A172 (cell line): ENCODE data around the gene SPOCK1. TPM values are rescaled to one million over a fixed set of nuclear protein-coding genes. Genes with fewer than 3 reads are reported as not detected.
A peak's percentile ranks its signal among the peaks of the same experiment; 100 is the strongest.

Source experiments
- DNase-seq: peaks from one replicate; pipeline ENCODE4 v3.0.0-alpha.2; 2015; ENCODE audit warnings: low spot score
- total RNA-seq: library from RNA; depleted of rRNA; stranded (reverse); fragments of >200 nt; shearing (Covaris generic); gene quantifications from 2 replicates; pipeline ENCODE4 v1.2.3, GENCODE V29; 2014

The SPOCK1 gene
- total RNA-seq, 1 experiment from 2014 or later, result 6.5 TPM

- DNase-seq, result no peak
Observed at GRCh38 chr5:137442660-137443059, 56.5 kb downstream of the SPOCK1 start.

DNA sequence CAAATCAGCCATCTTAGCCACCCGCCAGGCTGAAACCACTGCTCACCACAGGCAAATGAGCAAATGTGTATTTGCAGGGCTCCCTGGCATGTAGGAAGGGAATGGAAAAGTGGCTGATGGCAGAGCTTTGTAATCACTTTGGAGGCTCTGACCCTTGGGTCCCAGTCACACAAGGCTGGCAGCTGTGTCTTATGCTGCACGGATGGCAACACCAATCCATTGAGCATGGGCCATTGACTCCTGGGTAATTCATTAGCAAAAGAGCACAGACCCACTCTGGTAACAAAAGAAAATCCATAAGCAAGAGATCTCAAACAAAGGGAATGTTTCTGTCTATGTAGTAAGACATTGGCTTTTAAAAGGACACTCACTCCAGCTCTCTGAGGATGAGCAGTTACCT, 57.6 kb downstream of the SPOCK1 start:
- DNase-seq, result no peak

- DNase-seq, result no peak
Observed at GRCh38 chr5:137440795-137441194, 58.3 kb downstream of the SPOCK1 start.

DNA sequence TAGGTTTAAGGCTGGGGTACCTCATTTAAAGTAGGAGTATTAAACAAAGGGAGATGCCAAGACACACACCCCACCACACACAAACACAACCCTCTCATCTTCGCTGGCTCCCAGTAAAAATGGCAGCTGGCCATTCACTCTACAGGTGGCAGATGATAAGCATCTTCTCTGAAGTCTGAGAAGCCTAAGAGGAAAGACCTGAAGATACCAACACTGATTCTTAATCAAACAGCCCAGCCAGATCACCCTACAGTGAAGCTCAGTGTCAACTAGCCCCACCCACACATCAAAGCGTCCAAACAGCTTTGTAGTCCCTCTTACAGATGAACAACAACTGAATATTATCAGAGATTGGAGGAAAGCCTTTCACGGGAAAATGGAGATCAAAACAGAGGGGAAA, 59.5 kb downstream of the SPOCK1 start:
- no peak for DNase-seq

DNA sequence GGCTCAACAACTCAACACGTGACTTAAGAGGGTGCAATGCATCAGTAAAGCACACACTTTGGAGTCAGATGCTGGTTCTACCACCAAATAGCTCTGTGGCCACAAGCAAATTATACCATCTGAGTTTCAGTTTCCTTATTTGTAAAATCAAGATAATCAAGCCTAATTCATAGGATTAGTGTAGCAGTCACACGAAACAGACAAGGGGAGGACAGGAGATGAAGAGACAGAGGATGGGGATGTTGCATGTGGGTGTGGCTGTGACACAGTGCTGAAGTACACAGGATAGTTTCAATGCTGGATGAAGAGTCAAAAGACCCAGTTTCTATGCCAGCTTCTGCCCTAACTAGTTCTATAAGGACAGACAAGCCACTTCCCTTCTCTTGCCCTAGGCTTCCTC, 60.2 kb downstream of the SPOCK1 start:
- DNase-seq, result no peak

- no peak for DNase-seq
Observed at GRCh38 chr5:137437774-137438173, 61.4 kb downstream of the SPOCK1 start.

GRCh38 chr5:137433539-137433938, 65.6 kb downstream of the SPOCK1 start:
- no peak for DNase-seq

DNA sequence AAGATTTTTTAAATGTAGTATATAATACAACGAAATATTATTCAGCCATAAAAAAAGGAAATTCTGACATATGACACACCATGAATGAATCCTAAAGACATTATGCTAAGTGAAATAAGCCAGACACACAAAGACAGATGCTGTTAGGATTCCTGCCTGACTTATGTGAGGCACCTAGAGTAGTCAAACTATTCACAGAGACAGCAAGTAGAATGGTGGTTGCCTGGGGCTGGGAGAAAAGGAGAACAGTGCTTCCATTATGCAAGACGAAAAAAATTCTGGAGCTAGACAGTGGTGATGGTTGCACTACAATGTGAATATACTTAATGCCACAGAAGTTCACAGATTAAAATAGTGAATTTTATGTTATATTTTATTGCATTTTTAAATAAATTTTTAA, 66.8 kb downstream of the SPOCK1 start:
- no peak for DNase-seq

DNA sequence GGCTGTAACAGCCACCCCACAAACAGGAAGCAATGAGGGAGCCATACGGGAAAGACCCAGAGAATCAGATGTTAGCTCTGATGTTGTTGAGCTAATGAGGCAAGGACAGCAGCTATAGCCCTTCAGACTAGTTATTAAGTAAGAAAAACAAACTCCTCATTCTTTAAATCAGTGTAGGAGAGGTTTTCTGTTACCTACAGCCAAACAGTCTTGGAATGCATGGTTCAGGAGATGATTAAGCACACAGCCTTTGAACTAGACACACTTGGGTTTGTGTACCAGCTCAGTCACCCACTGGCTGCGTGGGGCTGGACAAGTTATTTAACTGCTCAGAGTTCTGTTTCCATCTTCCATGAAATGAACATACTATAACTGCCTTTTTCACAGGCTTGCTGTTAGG, 68.1 kb downstream of the SPOCK1 start:
- no peak for DNase-seq

DNA sequence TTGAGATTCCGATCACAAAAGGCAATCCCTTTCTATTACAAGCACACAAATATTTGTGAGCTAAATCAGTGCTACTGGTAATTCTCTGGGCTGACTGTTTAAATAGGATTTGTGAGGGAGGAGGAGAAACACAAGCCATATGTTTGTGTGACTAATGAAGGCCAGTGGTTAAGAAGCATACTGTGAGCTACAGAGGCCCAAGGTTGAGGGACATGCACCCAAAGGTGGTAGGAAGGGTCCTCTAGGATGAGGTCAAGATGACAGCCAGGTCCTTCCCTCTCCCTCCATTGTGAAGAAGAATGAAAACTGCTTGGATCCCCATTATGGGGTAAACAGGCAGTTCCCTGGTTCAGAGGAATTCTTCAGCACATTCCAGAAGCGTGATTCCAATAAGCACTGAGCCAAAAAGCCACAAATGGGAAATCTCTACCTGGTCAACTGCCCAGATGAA, 83.9 kb downstream of the SPOCK1 start:
- DNase-seq, result peak; percentile 63

GRCh38 chr5:137414112-137414755, 84.9 kb downstream of the SPOCK1 start:
- no peak for DNase-seq

GRCh38 chr5:137412136-137412535, 87.0 kb downstream of the SPOCK1 start:
- no peak for DNase-seq

GRCh38 chr5:137410234-137411010, 88.7 kb downstream of the SPOCK1 start:
- DNase-seq, result no peak

DNA sequence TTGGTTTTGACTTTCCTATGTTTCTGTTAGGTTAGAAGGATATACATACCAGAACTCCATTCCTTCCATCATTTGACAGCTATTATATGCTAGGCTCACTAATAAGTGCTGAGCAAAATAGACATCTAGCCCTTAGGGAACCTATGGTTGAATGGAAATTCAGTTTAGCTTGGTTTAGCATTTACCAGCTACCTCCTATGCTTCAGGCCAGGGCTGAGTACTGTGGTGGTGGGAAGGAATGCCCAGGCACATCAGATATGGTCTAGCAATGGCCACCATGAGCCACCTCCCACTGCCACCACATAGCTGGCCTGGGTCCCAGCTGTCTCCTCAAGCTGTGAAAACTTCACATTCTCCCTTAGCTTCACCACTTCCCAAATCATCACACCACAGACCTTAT, 89.4 kb downstream of the SPOCK1 start:
- DNase-seq, result no peak

DNA sequence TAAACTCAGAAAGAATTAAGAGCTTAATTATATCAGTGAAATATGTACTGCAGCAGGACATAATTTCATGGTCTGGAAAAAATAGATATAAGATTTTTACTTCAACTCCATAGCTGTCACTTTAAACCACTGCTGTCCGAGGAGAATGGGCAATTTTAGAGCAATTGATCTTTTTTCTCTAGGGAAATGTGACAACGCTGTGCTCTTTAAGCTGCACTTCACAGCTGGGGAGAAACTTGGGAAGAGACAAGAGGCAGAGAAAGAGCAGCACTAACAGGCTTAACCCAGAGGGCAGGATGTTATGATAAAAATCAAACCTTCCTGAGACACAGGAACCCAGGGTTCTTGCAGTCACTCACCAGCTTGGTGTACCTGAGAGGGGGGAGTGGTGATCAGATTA, 92.0 kb downstream of the SPOCK1 start:
- DNase-seq, result no peak

DNA sequence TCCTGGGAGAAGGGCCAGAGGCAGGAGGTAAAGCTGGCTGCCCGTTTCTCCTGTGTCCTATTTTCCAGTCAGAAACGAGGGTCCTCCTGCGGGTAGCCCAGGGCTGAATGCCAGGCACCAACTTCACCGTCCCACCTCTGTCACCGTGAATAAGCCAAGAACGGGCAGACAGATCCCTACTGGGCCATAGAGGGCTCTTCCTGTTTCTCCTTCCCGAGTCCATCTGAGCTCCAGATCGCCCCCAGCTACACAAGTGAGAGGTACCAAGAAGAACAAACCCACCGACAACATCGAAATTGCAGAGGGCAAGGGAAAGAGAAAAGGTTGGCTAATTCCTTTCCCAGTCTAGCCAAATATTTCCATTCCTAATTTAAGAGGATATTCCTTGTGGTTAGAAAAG, 93.7 kb downstream of the SPOCK1 start:
- DNase-seq, result no peak

GRCh38 chr5:137403869-137404268, 95.3 kb downstream of the SPOCK1 start:
- DNase-seq, result no peak

GRCh38 chr5:137402436-137403187, 96.5 kb downstream of the SPOCK1 start:
- DNase-seq, result no peak

DNA sequence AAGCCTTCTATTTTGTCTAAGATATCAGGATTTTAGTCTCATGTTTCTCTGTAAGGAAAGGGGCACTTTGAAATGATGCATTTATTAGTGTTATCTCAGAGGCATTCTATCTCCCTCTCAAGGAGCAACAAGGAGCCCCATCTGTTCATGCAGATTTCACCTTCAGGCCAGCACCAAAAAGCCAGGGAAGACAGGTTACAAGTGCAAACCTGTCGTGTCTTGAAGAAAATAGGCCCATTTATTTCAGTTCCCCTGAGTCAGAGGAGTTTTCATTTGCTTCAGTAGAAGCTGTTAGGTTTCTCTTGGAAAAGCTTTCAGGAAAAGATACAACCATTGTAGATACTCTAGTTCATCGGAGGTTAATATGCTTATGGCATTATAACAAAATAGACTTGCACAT, 97.2 kb downstream of the SPOCK1 start:
- DNase-seq, result no peak

- no peak for DNase-seq
Observed at GRCh38 chr5:137400571-137400970, 98.6 kb downstream of the SPOCK1 start.

- DNase-seq, result no peak
Observed at GRCh38 chr5:137399911-137400310, 99.2 kb downstream of the SPOCK1 start.

DNA sequence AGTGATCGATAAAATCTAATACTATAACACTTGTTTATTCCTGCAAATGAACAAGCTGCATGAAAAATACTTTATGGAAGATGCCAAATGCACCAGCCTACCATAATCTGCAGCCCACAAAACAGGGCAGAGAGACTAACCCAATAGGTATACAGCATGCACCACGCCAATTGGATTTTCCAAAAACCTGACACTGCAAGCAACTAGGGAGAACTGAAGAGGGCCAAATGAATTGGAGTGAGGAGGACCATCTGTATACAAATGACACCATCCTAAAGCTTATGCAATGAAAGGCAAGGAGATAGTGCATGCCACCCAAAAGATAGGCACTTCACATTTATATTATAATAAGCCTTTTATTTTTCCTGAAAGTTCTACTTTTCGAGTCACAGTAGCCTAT, 100.4 kb downstream of the SPOCK1 start:
- DNase-seq, result no peak

GRCh38 chr5:137398154-137398553, 101.0 kb downstream of the SPOCK1 start:
- DNase-seq, result no peak
